HepG2 (cell line): ENCODE results near the gene FNDC8. TPM values are rescaled to one million over a fixed set of nuclear protein-coding genes. Genes with fewer than 3 reads are reported as not detected.

Experiments used
- CERS6 ChIP-seq: sonication (generic); formaldehyde crosslinking; IDR thresholded peaks from 2 replicates; pipeline ENCODE4 v1.5.0; 2020; ENCODE audit warnings: missing genetic modification reagents
- FOSL2 ChIP-seq: sonication (generic); formaldehyde crosslinking; IDR thresholded peaks from 2 replicates; pipeline ENCODE4 v1.4.0; 2020; ENCODE audit warnings: missing genetic modification reagents
- GATAD2A ChIP-seq: IDR thresholded peaks from 2 replicates; pipeline ENCODE4 v1.6.1; 2016
- HES4 ChIP-seq: sonication (generic); formaldehyde crosslinking; IDR thresholded peaks from 2 replicates; pipeline ENCODE4 v1.9.0; 2021; ENCODE audit warnings: mild to moderate bottlenecking, missing genetic modification reagents, borderline replicate concordance
- HOXA3 ChIP-seq: sonication (generic); formaldehyde crosslinking; IDR thresholded peaks from 2 replicates; pipeline ENCODE4 v1.5.0; 2020; ENCODE audit warnings: missing genetic modification reagents
- KMT2B ChIP-seq: IDR thresholded peaks from 2 replicates; pipeline ENCODE4 v1.6.1; 2016; ENCODE audit warnings: missing genetic modification reagents, missing compliant biosample characterization
- LCORL ChIP-seq, 2 experiments: fragments of 450-650 bp in 1 of 2; sonication (generic) in 1 of 2; formaldehyde crosslinking in 1 of 2; IDR thresholded peaks; 2 replicates each; pipeline versions ENCODE4 v1.5.0 to v1.6.1; 2017 to 2020; ENCODE audit warnings: antibody characterized with exemption in 1 of 2, missing genetic modification reagents in 1 of 2
- MEIS2 ChIP-seq: sonication (generic); formaldehyde crosslinking; IDR thresholded peaks from 2 replicates; pipeline ENCODE4 v1.9.0; 2021; ENCODE audit warnings: mild to moderate bottlenecking, missing genetic modification reagents
- MYPOP ChIP-seq: sonication (generic); formaldehyde crosslinking; IDR thresholded peaks from 2 replicates; pipeline ENCODE4 v1.8.1; 2023; ENCODE audit warnings: mild to moderate bottlenecking, moderate library complexity, missing genetic modification reagents
- NCOA2 ChIP-seq: sonication (generic); formaldehyde crosslinking; IDR thresholded peaks from 2 replicates; pipeline ENCODE4 v1.8.0; 2022; ENCODE audit warnings: inconsistent platforms
- NCOR1 ChIP-seq: fragments of 200-600 bp; sonication (generic); IDR thresholded peaks from 2 replicates; pipeline ENCODE4 v1.7.0; 2017; ENCODE audit warnings: antibody characterized with exemption, low read length, borderline replicate concordance
- NONO ChIP-seq, 2 experiments: fragments of 450-650 bp in 1 of 2; sonication (generic) in 1 of 2; formaldehyde crosslinking in 1 of 2; IDR thresholded peaks in 1 of 2; conservative IDR thresholded peaks in 1 of 2; 2 replicates each; pipeline versions ENCODE4 v1.6.1 to v1.8.0; 2017 to 2022; ENCODE audit warnings: mild to moderate bottlenecking in 1 of 2, missing genetic modification reagents in 1 of 2, moderate library complexity in 1 of 2
- PITX1 ChIP-seq: sonication (generic); formaldehyde crosslinking; IDR thresholded peaks from 2 replicates; pipeline ENCODE4 v1.5.1; 2020; ENCODE audit warnings: mild to moderate bottlenecking, missing genetic modification reagents
- RFX5 ChIP-seq: IDR thresholded peaks from 2 replicates; pipeline ENCODE4 v1.6.1; 2011; ENCODE audit warnings: low read depth, low read length, improper control_type of control experiment
- SALL1 ChIP-seq: sonication (generic); formaldehyde crosslinking; IDR thresholded peaks from 2 replicates; pipeline ENCODE4 v1.8.0; 2022; ENCODE audit warnings: mild to moderate bottlenecking, missing genetic modification reagents
- SPEN ChIP-seq: sonication (generic); formaldehyde crosslinking; IDR thresholded peaks from 2 replicates; pipeline ENCODE4 v1.5.1; 2020; ENCODE audit warnings: low read depth, mild to moderate bottlenecking, missing genetic modification reagents
- ZBTB26 ChIP-seq: IDR thresholded peaks from 2 replicates; pipeline ENCODE4 v1.6.1; 2016; ENCODE audit warnings: missing compliant biosample characterization, missing genetic modification reagents, borderline replicate concordance
- ZBTB38 ChIP-seq: sonication (generic); formaldehyde crosslinking; IDR thresholded peaks from 2 replicates; pipeline ENCODE4 v1.5.1; 2020; ENCODE audit warnings: mild to moderate bottlenecking, missing genetic modification reagents
- ZMAT5 ChIP-seq: sonication (generic); formaldehyde crosslinking; IDR thresholded peaks from 2 replicates; pipeline ENCODE4 v1.5.0; 2020; ENCODE audit warnings: mild to moderate bottlenecking, low read depth, missing genetic modification reagents, borderline replicate concordance
- ZNF101 ChIP-seq: sonication (generic); formaldehyde crosslinking; IDR thresholded peaks from 2 replicates; pipeline ENCODE4 v1.4.0; 2020; ENCODE audit warnings: mild to moderate bottlenecking, low read depth, missing genetic modification reagents, borderline replicate concordance
- ZNF225 ChIP-seq: sonication (generic); formaldehyde crosslinking; IDR thresholded peaks from 2 replicates; pipeline ENCODE4 v1.4.0; 2020; ENCODE audit warnings: mild to moderate bottlenecking, missing genetic modification reagents
- ZNF280B ChIP-seq: sonication (generic); formaldehyde crosslinking; IDR thresholded peaks from 2 replicates; pipeline ENCODE4 v1.5.0; 2020; ENCODE audit warnings: missing genetic modification reagents, mild to moderate bottlenecking, borderline replicate concordance
- ZNF44 ChIP-seq: sonication (generic); formaldehyde crosslinking; IDR thresholded peaks from 2 replicates; pipeline ENCODE4 v1.5.1; 2020; ENCODE audit warnings: mild to moderate bottlenecking, missing genetic modification reagents
- ZNF607 ChIP-seq: sonication (generic); formaldehyde crosslinking; IDR thresholded peaks from 2 replicates; pipeline ENCODE4 v1.5.1; 2020; ENCODE audit warnings: missing genetic modification reagents, mild to moderate bottlenecking, borderline replicate concordance
- polyA plus RNA-seq, 8 experiments: library from polyadenylated mRNA; depleted of rRNA in 3 of 8; stranded (reverse) in 7 of 8; unstranded in 1 of 8; fragments of >200 nt; fragmentation: Illumina TruSeq in 4 of 8; extraction: Trizol in 4 of 8; gene quantifications; 2 replicates each; pipeline versions ENCODE4 v1.2.1 to v1.2.3, GENCODE V29; 2011 to 2016; ENCODE audit warnings: low read depth in 4 of 8, missing spikeins in 1 of 8, mixed read lengths in 1 of 8; ENCODE audit not compliant: insufficient read depth in 1 of 8
- total RNA-seq, 5 experiments: library from RNA; depleted of rRNA; stranded (reverse); fragments of >200 nt; fragmentation: Illumina TruSeq; extraction: Trizol; gene quantifications; 2 replicates each; pipeline ENCODE4 v1.2.3, GENCODE V29; 2016; ENCODE audit warnings: low read depth in 1 of 5

Gene FNDC8
- total and polyA plus RNA-seq, 2 of the 13 experiments (the other 11 are each of a cell fraction or from before 2014, with no cell fraction given) = not detected

GRCh38 chr17:35119370-35120165 lies 1.8 kb upstream of the FNDC8 start, which contains the start of gene RAD51D (continued):
- TF ChIP-seq ZNF280B (peak; percentile 38; the same call in 1 of the 2 replicates), KMT2B (CRISPR knock-in tag) (peak; percentile 31; the same call in 1 of the 2 replicates), HOXA3 (CRISPR knock-in tag) (peak; percentile 62; the same call in 1 of the 2 replicates), ZNF607 (CRISPR knock-in tag) (peak; percentile 59), ZNF225 (CRISPR knock-in tag) (0 out of 2 replicates have a peak, but pooled peaks have one; percentile 62), FOSL2 (CRISPR knock-in tag) (no peak), SALL1 (CRISPR knock-in tag) (peak; percentile 52; the same call in 1 of the 2 replicates), HES4 (CRISPR knock-in tag) (peak; percentile 72), MYPOP (CRISPR knock-in tag) (no peak), NCOA2 (no peak; the same call in 1 of the 2 replicates), ZBTB26 (CRISPR knock-in tag) (no peak; the same call in 1 of the 2 replicates), ZNF101 (no peak), CERS6 (CRISPR knock-in tag) (no peak), RFX5 (no peak), SPEN (CRISPR knock-in tag) (peak; percentile 79; the same call in 1 of the 2 replicates), ZMAT5 (CRISPR knock-in tag) (no peak), PITX1 (CRISPR knock-in tag) (no peak; the same call in 1 of the 2 replicates), LCORL (IDR thresholded peaks at IDR 0.05) (no peak), LCORL (CRISPR knock-in tag; IDR thresholded peaks at IDR 0.05) (no peak; the same call in 1 of the 2 replicates), GATAD2A (CRISPR knock-in tag) (peak; percentile 4; the same call in 1 of the 2 replicates), NONO (IDR thresholded peaks at IDR 0.05) (no peak), NONO (CRISPR knock-in tag; conservative IDR thresholded peaks at IDR 0.05) (peak; percentile 39; the same call in 1 of the 2 replicates), MEIS2 (CRISPR knock-in tag) (peak; percentile 17; the same call in 1 of the 2 replicates), ZBTB38 (peak; percentile 29; the same call in 1 of the 2 replicates), NCOR1 (no peak), ZNF44 (CRISPR knock-in tag) (no peak)
